HL-60 (cell line): Measurements from ENCODE around the gene CCDC116.
A peak's percentile ranks its signal among the peaks of the same experiment; 100 is the strongest.

Experiments
- DNase-seq, 2 experiments: peaks; one replicate each; pipeline ENCODE4 v3.0.0-alpha.2; 2010 to 2020; ENCODE audit warnings: low read depth in 1 of 2, low spot score in 1 of 2
- H3K27ac ChIP-seq: fragments of 250-450 bp; sonication (Bioruptor Pico); replicated peaks from 2 replicates; pipeline ENCODE4 v1.5.1; 2020; ENCODE audit warnings: mild to moderate bottlenecking, moderate library complexity
- H3K27me3 ChIP-seq: fragments of 250-450 bp; sonication (Bioruptor Pico); 2 replicates; pipeline ENCODE4 v1.5.1; 2021; ENCODE audit warnings: mild to moderate bottlenecking, moderate library complexity; ENCODE audit not compliant: insufficient read depth, poor library complexity, severe bottlenecking
- H3K4me3 ChIP-seq: replicated peaks from 2 replicates; pipeline ENCODE4 v1.5.1; 2011; ENCODE audit warnings: mild to moderate bottlenecking, control low read depth, low read length; ENCODE audit not compliant: insufficient read depth
- GABPA ChIP-seq: IDR thresholded peaks from 2 replicates; pipeline ENCODE4 v1.6.1; 2012; ENCODE audit warnings: low read depth
- POLR2AphosphoS5 ChIP-seq: IDR thresholded peaks from 2 replicates; pipeline ENCODE4 v1.6.1; 2012; ENCODE audit warnings: low read depth
- SPI1 ChIP-seq: IDR thresholded peaks from 2 replicates; pipeline ENCODE4 v1.6.1; 2012; ENCODE audit warnings: low read depth, mild to moderate bottlenecking, borderline replicate concordance
- TF ChIP-seq, protein P1 (sequence below): IDR thresholded peaks from one replicate; pipeline ENCODE4 v1.5.1; 2011; ENCODE audit warnings: low read length, control low read depth, inconsistent platforms; ENCODE audit not compliant: insufficient read depth
- TF ChIP-seq, protein P2 (sequence below): IDR thresholded peaks from 2 replicates; pipeline ENCODE4 v1.6.1; 2012; ENCODE audit warnings: low read depth; ENCODE audit not compliant: insufficient replicate concordance

Gene CCDC116

DNA sequence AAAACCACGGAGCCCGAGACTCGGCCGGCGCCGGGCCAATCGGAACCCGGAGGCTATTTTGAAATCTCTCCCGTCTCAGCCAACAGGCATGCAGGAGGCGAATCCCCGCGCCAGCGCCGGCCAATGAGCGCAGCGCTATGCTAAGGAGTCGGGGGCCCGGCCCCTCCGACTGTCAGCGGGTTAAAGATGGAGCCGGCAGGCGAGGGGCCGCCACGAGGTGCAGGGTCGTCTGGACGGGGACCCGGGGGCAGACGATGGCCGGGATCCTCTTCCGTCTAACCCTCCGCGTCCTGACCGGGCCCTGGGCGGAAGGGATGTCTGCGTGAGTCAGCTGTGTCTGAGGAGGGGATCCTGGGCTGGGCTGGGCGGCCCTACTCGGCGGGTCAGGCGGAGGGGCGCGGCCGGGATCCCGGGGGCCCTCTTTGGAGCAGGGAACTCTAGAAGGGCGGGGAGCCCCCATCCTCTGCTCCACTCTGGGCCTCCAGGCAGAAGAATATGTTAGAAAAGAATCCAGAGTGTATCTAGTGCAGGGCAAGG, 19.5 kb downstream of the CCDC116 start:
- no peaks in the 10 kb centered on the region for H3K27me3 ChIP-seq
- DNase-seq: peak in 1 of 2 experiments; percentile 30
- no peak overlapping the region for H3K27ac ChIP-seq
- TF ChIP-seq, protein P1, sequence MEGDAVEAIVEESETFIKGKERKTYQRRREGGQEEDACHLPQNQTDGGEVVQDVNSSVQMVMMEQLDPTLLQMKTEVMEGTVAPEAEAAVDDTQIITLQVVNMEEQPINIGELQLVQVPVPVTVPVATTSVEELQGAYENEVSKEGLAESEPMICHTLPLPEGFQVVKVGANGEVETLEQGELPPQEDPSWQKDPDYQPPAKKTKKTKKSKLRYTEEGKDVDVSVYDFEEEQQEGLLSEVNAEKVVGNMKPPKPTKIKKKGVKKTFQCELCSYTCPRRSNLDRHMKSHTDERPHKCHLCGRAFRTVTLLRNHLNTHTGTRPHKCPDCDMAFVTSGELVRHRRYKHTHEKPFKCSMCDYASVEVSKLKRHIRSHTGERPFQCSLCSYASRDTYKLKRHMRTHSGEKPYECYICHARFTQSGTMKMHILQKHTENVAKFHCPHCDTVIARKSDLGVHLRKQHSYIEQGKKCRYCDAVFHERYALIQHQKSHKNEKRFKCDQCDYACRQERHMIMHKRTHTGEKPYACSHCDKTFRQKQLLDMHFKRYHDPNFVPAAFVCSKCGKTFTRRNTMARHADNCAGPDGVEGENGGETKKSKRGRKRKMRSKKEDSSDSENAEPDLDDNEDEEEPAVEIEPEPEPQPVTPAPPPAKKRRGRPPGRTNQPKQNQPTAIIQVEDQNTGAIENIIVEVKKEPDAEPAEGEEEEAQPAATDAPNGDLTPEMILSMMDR: no peak
- TF ChIP-seq, protein P2, sequence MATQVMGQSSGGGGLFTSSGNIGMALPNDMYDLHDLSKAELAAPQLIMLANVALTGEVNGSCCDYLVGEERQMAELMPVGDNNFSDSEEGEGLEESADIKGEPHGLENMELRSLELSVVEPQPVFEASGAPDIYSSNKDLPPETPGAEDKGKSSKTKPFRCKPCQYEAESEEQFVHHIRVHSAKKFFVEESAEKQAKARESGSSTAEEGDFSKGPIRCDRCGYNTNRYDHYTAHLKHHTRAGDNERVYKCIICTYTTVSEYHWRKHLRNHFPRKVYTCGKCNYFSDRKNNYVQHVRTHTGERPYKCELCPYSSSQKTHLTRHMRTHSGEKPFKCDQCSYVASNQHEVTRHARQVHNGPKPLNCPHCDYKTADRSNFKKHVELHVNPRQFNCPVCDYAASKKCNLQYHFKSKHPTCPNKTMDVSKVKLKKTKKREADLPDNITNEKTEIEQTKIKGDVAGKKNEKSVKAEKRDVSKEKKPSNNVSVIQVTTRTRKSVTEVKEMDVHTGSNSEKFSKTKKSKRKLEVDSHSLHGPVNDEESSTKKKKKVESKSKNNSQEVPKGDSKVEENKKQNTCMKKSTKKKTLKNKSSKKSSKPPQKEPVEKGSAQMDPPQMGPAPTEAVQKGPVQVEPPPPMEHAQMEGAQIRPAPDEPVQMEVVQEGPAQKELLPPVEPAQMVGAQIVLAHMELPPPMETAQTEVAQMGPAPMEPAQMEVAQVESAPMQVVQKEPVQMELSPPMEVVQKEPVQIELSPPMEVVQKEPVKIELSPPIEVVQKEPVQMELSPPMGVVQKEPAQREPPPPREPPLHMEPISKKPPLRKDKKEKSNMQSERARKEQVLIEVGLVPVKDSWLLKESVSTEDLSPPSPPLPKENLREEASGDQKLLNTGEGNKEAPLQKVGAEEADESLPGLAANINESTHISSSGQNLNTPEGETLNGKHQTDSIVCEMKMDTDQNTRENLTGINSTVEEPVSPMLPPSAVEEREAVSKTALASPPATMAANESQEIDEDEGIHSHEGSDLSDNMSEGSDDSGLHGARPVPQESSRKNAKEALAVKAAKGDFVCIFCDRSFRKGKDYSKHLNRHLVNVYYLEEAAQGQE: no peak
- TF ChIP-seq GABPA: no peak
- no peak for TF ChIP-seq SPI1
- TF ChIP-seq POLR2AphosphoS5: no peak
- H3K4me3 ChIP-seq: peak overlapping the region; percentile 54

DNA sequence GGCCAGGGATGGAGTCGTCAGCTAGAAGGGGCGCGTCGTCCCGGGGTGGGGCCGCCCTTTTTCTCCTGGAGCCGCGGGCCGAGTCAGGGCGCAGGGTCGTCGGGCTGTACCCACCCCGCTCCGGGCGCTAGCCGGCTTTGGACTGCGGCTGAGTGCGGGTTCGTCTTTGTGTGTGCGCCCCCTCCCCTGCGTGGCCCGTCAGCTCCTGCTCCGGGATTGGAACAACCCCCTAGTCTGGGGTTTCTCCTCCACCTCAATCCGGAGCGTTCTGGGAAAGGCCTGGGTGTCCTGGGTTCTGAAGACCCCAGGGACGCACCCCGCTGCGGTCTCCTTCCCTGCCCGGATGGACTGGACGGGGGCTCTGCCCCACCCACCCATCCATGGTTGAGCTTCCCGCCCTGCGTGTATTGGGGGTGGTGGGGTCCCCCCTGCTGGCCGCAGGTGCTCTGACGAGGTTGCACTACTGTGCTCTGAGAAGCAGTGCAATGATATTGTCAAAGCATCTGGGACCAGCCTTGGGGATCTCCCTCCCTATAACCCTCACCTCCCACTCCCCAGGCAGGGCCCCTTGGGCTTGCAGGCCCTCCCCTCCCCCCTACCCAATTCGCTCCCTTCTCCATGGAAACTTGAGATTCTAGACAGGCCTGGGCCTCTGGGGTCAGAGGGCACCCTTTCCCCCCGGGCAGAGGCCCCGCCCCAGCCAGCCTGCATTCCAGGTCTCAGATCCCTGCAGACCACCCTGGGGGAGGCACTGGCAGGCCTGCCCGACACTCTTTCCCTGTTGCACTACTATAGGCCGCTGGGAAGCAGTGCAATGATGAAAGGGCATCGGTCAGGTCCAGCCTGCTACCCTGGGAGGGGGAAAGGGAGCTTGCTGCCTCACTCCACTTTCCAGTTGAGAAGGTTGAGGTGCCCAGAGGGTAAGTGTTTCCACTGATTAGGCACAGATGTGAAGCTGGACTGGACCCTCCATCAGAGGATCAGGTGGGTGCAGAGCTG, 20.3 kb downstream of the CCDC116 start:
- peak overlapping the region; percentile 54 for H3K4me3 ChIP-seq
- no peak for DNase-seq
- TF ChIP-seq POLR2AphosphoS5 (no peak), GABPA (no peak), SPI1 (no peak)
- TF ChIP-seq, protein P2: no peak
- TF ChIP-seq, protein P1: no peak
- H3K27me3 ChIP-seq: no peaks in the 10 kb centered on the region
- no peak overlapping the region for H3K27ac ChIP-seq

DNA sequence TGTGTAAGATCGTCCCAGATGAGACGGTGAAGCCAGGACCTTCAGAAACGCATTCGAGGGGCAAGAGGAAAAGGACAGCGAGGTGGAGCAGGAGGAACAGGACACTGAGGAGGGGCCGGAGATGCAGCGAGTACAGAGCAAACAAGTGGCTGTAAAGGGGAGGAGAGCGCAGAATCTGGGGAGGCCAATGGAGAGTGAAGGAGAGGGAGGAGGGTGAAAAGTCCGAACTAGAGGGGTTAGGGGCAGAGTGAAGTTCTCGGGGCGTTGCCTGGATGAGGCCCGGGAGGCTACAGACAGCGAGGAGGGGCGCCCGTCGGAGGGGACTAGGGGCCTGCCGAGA, 24.4 kb downstream of the CCDC116 start:
- Histone ChIP-seq H3K27ac (no peak overlapping the region), H3K27me3 (no peaks in the 10 kb centered on the region), H3K4me3 (peak overlapping the region; percentile 56)
- TF ChIP-seq, protein P1: no peak
- TF ChIP-seq POLR2AphosphoS5: no peak
- no peak for TF ChIP-seq GABPA
- TF ChIP-seq, protein P2: no peak
- TF ChIP-seq SPI1: no peak
- no peak for DNase-seq
